MM.1S (cell line): ENCODE results near the gene COBL.

Experiments used
- EZH2 ChIP-seq: fragments of 300-600 bp; sonication (generic); optimal IDR thresholded peaks from 2 replicates; pipeline ENCODE3; 2017; ENCODE audit warnings: low read depth, mild to moderate bottlenecking, antibody characterized with exemption, low read length, mixed read lengths
- EZH2phosphoT487 ChIP-seq: fragments of 300-600 bp; sonication (generic); IDR thresholded peaks from 2 replicates; pipeline ENCODE4 v1.6.1; 2018; ENCODE audit warnings: antibody characterized with exemption, low read length
- TF ChIP-seq, protein P1 (sequence below): fragments of 300-600 bp; sonication (generic); IDR thresholded peaks from 2 replicates; pipeline ENCODE4 v1.5.1; 2016; ENCODE audit warnings: antibody characterized with exemption, low read length, mixed read lengths

DNA sequence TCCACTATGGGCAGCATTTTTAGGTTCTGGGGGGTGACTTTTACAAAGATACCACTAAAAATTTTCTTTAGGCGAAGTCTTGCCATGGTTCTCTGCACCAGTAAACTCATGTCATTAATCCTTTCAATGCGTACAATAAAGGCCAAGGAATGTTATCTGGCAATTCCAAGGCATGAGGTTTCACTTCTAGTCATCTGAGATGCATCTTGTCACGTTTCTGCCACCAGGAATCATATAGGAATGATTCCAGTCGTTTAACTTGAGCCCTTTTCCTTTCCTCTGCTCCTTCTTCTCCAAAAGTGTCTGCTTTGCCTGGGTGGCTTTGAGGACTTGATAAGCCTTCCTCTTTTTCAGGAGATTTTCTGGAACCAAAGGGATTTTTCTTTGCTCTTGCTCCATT lies 56.8 kb downstream of the COBL start:
- TF ChIP-seq, protein P1, sequence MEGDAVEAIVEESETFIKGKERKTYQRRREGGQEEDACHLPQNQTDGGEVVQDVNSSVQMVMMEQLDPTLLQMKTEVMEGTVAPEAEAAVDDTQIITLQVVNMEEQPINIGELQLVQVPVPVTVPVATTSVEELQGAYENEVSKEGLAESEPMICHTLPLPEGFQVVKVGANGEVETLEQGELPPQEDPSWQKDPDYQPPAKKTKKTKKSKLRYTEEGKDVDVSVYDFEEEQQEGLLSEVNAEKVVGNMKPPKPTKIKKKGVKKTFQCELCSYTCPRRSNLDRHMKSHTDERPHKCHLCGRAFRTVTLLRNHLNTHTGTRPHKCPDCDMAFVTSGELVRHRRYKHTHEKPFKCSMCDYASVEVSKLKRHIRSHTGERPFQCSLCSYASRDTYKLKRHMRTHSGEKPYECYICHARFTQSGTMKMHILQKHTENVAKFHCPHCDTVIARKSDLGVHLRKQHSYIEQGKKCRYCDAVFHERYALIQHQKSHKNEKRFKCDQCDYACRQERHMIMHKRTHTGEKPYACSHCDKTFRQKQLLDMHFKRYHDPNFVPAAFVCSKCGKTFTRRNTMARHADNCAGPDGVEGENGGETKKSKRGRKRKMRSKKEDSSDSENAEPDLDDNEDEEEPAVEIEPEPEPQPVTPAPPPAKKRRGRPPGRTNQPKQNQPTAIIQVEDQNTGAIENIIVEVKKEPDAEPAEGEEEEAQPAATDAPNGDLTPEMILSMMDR = no peak
- TF ChIP-seq EZH2phosphoT487 (no peak), EZH2 (no peak)
